Right atrium auricular region (tissue), 2 donors: ENCODE measurements around the gene INTS11. TPM values are rescaled to one million over a fixed set of nuclear protein-coding genes. Genes with fewer than 3 reads are reported as not detected.

Experiments used
- DNase-seq: peaks from one replicate; pipeline ENCODE4 v3.0.0-alpha.2; 2019; ENCODE audit warnings: low spot score
- H3K27ac ChIP-seq, 2 donors: fragments of 200-600 bp; sonication (generic); 1 replicate in 1 of 2; 2 replicates in 1 of 2; pipeline ENCODE4 v1.5.1; 2016 to 2019
- H3K27me3 ChIP-seq, 2 donors: fragments of 200-600 bp; sonication (generic); one replicate each; pipeline versions ENCODE4 v1.5.1 to v1.6.0; 2017 to 2019
- H3K36me3 ChIP-seq: fragments of 200-600 bp; sonication (generic); one replicate; pipeline ENCODE4 v1.5.1; 2016
- H3K4me1 ChIP-seq, 2 donors: fragments of 200-600 bp; sonication (generic); one replicate each; pipeline versions ENCODE4 v1.5.1 to v1.6.0; 2017 to 2019
- H3K4me3 ChIP-seq, 2 donors: fragments of 200-600 bp; sonication (generic); 1 replicate in 1 of 2; 2 replicates in 1 of 2; pipeline ENCODE4 v1.5.1; 2017 to 2019; ENCODE audit warnings: mild to moderate bottlenecking in 1 of 2, moderate library complexity in 1 of 2
- H3K9me3 ChIP-seq, 2 donors: fragments of 200-600 bp; sonication (generic); one replicate each; pipeline ENCODE4 v1.5.1; 2019
- CTCF ChIP-seq, 2 donors: fragments of 200-600 bp; sonication (generic); IDR thresholded peaks; one replicate each; pipeline ENCODE4 v1.5.1; 2019; ENCODE audit warnings: antibody characterized with exemption in 2 of 2
- total RNA-seq, 2 donors: library from RNA; depleted of rRNA; stranded (reverse); fragments of >200 nt; gene quantifications; one replicate each; pipeline ENCODE4 v1.1.0, GENCODE V29; 2016

The INTS11 gene
- total RNA-seq, result 10 to 100 TPM; 59.6 to 65.2 TPM

DNA sequence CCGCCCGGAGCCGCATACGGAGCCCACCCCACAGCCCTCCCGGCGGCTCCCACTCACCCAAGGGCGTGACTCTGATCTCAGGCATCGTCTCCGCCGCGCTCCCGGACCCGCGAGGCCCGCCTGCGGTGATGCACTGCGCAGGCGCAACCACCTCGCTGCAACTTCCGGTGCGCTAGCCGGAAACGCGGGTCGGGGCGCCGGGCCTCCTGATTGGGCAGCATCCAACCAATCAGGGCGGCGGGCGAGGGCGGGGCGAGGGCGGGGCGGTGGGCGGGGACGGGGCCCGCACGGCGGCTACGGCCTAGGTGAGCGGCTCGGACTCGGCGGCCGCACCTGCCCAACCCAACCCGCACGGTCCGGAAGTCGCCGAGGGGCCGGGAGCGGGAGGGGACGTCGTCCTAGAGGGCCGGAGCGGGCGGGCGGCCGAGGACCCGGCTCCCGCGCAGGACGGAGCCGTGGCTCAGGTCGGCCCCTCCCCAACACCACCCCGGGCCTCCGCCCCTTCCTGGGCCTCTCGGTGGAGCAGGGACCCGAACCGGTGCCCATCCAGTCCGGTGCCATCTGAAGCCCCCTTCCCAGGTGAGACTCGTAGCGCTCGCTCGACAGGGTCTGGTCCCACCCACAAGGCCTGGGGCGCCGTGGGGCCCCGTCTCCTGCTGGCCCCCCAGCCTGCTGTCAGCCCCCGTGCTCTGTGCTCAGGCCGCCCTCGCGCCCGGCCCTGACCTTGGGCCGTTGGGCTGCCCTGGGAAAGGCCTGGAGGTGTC, at the start of gene INTS11, which contains the start of gene CPTP:
Gene INTS11 (minus strand): TSS at position 137 of the 764 bp plus-strand sequence. CDS start 52 bp downstream, at position 85.
Gene CPTP (plus strand): TSS at position 279 of the 764 bp plus-strand sequence. CDS start 2,109 bp downstream, outside the sequence.
- Histone ChIP-seq H3K4me1 (peaks cover 0 to 57% of the 10 kb centered on the region in 2 donors), H3K27ac (peak within 1 kb of the TSS; percentile 76 to 91), H3K4me3 (peak within 1 kb of the TSS; percentile 91 to 96)

GRCh38 chr1:1373815-1374588, 49.5 kb upstream of the INTS11 start:
- DNase-seq, result no peak
- H3K4me1 ChIP-seq, result peaks cover 0 to 39% of the 10 kb centered on the region in 2 donors
- no peak for TF ChIP-seq CTCF (IDR thresholded peaks at IDR 0.05)
- H3K36me3 ChIP-seq, result peaks cover 9% of the 10 kb centered on the region
- no peaks in the 10 kb centered on the region for H3K9me3 ChIP-seq
- peak overlapping the region; percentile 94 to 97 for H3K27ac ChIP-seq
- H3K27me3 ChIP-seq, result no peaks in the 10 kb centered on the region
- peak overlapping the region; percentile 97 to 99 for H3K4me3 ChIP-seq

More for the DNA sequence above, at the start of gene INTS11, which contains the start of gene CPTP:
- Histone ChIP-seq H3K36me3 (peaks cover 32% of the 10 kb centered on the region), H3K9me3 (no peaks in the 10 kb centered on the region), H3K27me3 (no peaks in the 10 kb centered on the region)
- DNase-seq, result peak; percentile 95
- no peak for TF ChIP-seq CTCF (IDR thresholded peaks at IDR 0.05)

DNA sequence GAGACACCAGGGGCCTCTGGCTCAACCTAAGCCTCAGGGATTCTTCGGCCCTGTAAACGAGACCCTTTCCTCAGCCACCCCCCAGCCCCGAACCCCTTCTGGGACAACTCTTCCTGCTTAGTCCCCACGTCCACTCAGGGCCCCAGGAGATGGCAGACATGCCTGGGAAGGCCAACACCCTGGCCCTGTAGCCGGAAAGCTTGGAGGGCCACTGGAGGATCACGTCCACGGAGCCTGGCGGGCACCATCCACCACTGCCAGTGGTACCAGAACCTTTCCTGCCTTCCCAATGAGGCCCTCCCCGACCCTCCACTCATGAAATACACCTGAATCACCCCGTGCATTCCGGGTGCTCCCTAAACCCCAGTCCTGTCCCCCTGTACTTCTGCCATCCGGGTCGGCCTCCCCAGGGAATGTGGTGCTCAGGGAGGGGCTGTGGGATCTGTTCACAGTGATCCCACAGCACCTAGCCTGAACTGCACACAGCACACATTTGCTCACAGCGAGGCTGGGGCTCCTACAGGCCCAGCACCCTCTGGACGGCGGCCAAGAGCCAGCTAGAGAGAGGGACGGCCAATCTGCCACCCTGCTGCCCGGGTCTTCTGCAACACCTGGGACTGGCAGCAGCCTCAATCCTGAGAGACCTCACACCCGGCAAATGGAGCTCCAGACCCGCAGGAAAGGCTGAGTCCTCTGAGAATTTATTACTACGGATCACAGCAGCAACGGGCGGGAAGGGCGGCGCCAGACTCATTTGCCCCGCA, 48.8 kb upstream of the INTS11 start:
- Histone ChIP-seq H3K4me1 (peaks cover 0 to 39% of the 10 kb centered on the region in 2 donors), H3K36me3 (peaks cover 9% of the 10 kb centered on the region), H3K27ac (no peak overlapping the region), H3K27me3 (no peaks in the 10 kb centered on the region), H3K9me3 (no peaks in the 10 kb centered on the region), H3K4me3 (no peak overlapping the region)
- TF ChIP-seq CTCF (IDR thresholded peaks at IDR 0.05), result no peak
- DNase-seq, result no peak

DNA sequence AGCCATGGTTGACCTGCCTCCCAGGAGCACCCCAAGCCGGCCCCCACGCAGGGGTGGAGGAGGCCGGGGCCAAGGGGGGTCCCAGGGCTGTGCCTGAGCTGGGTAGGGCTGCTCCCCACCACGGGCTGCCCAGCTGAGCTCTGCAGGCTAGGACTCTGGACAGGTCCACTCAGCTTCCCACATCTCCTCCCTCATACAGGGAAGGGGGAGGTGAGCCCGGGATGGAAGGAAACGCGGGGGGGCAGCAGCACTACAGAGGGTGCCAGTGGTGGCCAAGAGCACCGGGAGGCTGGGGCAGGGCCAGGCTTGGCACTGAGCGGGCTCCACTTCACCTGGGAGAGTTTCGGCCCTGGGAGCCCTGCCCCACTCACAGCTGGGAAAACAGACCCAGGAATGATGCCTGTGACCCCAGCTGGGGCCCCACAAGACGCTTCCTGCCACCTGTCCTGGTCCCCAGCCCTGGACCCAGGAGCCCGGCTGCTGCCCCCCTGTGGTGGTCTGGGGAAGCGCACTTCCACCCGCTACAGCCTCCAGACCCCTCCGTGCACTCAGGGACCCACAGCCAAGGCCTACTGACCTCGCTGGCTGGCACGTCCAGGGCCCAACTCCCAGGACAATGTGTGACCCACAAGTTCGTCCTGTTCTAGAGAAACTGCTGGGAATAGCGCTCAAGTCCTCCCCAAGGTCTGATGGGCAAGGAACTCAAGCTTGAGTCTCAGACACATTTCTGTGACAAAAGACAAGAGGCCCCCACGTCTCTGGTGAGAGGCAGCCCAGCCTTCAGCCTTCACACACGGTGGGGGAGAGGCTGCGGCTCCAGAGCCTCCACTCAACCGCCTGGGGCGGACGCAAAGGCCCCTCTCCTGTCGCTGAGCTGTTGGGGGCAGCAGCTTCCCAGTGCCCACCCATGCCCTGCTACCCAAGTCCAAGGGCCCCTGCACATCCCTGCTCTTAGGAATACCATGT, 47.6 kb upstream of the INTS11 start:
- Histone ChIP-seq H3K4me1 (peaks cover 0 to 39% of the 10 kb centered on the region in 2 donors), H3K4me3 (peak overlapping the region in 1 of 2 donors; percentile 7), H3K27ac (no peak overlapping the region), H3K9me3 (no peaks in the 10 kb centered on the region), H3K27me3 (no peaks in the 10 kb centered on the region), H3K36me3 (peaks cover 9% of the 10 kb centered on the region)
- no peak for DNase-seq
- TF ChIP-seq CTCF (IDR thresholded peaks at IDR 0.05), result peak; percentile 95 to 98
